ENCODE measurements around the gene PDE11A. TPM values are rescaled to one million over a fixed set of nuclear protein-coding genes. Genes with fewer than 3 reads are reported as not detected.

PDE11A gene
- total RNA-seq, 1 donor from 2014 or later = not detected

DNA sequence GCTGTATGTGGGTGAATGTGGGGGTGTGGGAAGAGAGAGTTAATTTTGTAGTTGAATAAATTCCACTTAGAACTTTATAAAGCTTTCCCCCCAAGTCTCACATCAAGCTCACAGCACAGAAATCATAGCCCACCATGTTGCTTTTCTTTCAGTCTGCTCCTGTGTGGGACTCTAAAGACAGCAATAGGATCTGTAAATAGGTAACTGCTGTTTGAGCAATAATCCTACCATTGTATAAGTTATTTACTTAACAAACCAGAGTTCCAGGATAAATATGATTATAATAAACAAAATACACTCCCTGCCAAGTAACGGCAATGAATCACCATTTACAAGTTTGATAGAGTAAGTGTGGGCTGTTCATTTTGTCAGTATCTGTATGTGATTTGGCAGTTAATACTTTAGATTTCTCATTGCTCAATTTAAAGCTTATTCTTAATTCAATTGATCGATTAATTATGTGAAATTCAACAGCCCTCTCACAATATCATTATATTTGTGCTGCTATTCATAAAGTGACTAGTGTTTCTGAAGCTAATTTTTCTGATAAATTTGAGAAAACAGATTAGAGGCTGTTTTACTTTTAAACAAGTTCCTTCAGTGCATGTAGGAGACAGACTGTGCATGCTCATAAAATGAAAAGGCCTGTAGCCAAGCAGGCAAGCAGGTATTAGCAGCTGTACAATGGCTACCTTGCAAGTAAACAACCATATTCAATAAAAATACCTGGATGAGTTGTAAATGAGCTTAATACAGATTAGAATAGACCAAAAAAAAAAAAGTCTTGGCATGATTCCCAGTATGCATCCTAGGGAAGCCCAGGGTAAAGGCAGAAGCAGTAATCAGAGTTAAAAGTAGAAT is 142.7 kb downstream of the PDE11A start:
- no peak for DNase-seq (ENCODE audit: low read depth in 2 of 2)

DNA sequence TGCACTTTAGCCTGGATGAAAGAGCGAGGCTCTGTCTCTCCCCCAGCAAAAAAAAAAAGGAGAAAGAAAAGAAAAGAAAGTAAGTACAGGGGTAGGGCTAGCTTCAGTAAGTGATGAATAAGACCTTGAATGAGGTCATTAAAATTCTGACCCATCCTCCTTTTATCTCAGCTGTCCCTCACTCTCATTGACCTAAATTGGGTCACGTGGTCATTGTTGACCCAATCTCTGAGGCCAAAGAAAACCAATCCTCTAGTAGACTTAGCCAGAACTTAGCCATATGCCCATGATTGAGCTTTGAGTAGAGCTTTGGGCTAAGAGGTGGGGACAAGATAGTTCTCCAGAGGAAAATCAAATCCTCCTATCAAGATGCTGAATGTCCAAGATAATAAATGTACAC is 149.3 kb downstream of the PDE11A start:
- DNase-seq (ENCODE audit: low read depth in 2 of 2) = no peak

DNA sequence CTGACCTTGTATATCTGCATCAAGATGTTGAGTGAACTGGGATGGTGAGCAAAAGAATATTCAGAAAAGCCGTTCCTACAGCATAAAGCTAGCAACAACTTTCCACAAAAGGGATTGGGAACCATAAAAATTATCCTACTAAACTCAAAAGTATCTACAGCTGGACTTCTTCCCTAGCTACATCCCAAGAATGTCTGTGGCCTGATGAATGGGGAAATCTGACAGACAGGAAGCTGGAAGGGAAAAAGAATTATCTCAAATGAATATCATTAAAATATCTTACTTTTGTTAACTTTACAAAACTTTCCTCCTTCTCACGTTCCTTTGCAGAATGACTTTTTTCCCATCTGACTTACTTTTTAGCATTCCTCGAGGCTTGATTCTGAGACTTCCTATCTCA is 150.9 kb downstream of the PDE11A start:
- no peak for DNase-seq (ENCODE audit: low read depth in 2 of 2)

DNA sequence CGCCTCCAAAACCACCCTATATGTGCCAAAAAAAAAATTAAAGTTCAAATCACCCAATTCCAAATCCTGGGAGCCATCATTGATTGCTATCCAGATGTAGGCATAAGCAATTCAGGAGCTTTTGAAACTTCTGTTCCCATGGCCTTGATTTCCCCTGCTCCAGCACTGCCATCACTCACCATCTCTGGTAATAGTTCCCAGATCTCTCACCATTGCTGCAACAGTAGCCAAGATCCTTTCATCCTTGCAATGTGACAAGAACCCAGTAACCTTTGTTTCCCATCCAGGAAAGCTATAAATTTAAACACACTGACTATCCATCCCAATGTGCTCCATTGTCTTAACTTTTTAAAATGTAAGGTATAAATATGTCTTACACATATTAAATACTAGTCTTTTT is 155.4 kb downstream of the PDE11A start:
- DNase-seq (ENCODE audit: low read depth in 2 of 2) = no peak

DNA sequence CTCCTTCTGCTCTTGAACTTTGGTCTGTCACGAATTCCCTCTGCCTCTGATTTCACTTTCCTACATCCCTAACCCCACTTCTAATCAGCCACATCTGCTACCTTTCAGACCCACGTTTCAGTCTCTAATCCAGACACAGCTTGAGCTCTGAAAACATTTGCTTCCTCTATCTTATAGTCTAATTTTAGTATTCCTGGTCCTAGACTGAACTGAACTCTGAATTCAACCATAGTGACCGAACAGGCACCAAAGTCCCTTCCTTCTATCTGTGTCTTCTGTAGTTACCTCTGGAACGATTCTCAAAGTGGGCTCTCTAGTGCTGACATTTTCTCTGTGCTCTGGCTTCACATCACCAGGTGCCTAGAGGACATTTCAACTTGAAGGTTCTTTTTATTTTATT is 156.2 kb downstream of the PDE11A start:
- no peak for DNase-seq (ENCODE audit: low read depth in 2 of 2)

DNA sequence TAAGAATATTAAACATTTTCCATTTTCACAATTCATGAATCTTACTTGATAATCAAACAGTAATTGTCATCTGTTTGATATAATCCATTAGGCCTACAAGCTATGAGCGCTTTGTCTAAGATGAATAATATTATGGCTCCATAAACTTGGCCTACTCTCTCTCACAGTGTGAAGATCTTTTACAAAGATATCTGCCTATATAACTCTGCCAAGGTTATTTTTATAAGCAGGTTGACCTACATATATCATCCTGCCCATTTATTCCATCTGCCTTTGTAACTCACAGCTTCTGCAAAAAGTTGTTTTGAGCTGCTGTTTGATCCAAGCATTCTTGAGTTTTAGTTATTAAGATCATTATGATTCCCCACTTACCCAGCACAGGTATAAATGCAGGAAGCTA is 158.3 kb downstream of the PDE11A start:
- no peak for DNase-seq (ENCODE audit: low read depth in 2 of 2)

DNA sequence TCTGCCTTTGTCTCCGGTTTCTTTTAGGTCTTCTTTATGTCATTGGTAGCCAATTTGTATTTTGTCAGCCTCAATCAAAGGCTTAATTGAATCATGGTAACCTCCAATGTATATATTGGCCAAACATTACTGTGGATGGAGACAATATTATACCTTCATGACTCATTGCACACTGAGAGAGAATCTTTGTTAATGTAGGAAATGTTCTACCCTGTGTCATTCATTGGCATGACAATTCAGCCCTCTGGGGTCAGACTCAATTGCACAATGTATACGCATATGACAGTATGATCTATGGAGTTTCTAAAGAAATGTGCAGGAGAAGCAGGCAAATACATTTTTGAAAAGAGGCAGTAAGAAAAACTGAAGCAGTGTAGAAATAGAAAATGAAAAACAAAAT is 162.6 kb downstream of the PDE11A start:
- DNase-seq (ENCODE audit: low read depth in 2 of 2) = no peak

DNA sequence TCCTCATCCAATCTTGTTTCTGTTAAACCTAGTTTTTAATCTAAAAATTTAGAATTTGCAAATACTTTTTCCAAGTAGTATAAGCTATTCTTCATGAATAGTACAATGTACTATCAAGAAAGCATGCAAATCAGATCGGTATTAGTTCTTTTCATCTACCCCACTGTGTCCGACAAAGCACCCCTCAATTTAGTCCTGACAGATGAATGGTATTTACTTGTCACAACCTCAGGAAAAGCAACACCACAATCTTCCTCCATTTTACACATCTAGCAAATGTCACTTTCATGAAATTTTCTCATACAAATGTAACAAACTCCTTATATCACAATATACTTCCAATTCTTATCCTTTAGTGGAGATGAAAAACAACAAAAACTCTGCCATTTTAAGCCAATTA is 163.8 kb downstream of the PDE11A start:
- DNase-seq (ENCODE audit: low read depth in 2 of 2) = no peak

DNA sequence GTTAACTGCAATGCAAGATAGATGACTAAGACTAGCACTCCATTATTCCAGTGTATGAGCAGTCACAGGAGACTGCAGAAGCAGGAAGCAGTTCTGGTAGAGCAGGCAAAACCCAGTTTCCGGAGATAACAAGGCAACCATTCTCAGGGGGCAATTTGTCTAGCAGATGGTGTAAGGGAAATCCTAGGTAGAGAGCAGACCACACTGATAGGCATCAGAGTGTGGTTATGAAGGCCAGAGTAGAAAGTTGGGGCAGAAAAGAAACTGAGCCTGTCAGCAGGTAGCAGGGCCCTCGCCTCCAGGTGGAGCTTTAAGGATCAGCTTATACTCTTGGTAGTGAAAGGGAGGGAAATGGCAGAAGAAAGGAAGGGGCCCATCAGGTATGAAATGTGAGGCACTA is 164.4 kb downstream of the PDE11A start:
- DNase-seq (ENCODE audit: low read depth in 2 of 2) = peak in 1 of 2 donors; percentile 2

DNA sequence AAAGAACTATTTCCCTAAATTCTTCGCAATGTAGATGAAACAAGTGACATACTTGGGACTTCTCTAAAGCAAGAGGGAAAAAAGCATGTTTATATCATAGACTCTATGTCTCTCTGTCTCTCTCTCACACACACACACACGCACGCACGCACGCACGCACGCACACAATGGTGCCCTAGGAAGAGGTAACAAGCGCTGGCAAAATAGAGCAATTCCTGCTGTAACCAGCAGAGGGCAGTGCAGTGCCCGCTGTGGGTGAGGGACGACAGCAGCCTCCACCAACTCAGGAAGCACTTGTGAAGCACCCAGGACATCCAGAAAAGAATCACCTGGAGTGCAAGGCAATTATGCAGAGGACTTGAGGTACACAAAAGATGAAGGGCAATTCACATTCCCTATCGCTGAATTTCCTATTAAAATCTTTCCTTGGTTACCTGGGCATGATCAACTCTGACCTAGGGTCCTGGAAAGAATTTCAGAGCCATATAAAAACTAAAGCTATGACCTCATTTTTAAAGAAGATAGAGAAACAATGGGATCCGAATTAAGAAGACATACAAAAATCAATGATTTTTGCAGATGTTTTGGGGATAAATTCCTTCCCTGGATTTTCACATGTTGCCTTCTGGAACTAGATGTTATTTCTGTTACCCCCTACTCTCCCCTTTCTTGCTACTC is 166.4 kb downstream of the PDE11A start:
- DNase-seq (ENCODE audit: low read depth in 2 of 2) = peak; percentile 50 to 67

DNA sequence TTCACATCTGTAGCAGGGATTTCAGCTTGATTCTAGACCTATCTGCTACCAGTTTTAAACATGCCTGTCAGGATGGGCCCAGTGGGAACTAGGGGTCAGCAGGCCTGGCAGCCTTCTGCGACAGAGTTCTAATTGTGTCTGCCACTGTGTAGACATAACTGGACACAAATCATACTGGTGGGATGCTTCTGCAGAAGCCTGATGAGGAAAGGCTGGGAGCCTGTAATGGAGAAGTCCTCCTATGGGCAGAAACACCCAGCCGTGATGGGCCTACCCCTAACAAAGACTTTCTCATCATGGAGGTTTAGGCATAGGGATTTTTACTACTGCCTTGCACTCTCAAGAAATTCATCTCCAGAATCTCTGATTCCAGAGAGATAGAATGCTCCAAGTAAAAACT is 166.9 kb downstream of the PDE11A start:
- no peak for DNase-seq (ENCODE audit: low read depth in 2 of 2)

DNA sequence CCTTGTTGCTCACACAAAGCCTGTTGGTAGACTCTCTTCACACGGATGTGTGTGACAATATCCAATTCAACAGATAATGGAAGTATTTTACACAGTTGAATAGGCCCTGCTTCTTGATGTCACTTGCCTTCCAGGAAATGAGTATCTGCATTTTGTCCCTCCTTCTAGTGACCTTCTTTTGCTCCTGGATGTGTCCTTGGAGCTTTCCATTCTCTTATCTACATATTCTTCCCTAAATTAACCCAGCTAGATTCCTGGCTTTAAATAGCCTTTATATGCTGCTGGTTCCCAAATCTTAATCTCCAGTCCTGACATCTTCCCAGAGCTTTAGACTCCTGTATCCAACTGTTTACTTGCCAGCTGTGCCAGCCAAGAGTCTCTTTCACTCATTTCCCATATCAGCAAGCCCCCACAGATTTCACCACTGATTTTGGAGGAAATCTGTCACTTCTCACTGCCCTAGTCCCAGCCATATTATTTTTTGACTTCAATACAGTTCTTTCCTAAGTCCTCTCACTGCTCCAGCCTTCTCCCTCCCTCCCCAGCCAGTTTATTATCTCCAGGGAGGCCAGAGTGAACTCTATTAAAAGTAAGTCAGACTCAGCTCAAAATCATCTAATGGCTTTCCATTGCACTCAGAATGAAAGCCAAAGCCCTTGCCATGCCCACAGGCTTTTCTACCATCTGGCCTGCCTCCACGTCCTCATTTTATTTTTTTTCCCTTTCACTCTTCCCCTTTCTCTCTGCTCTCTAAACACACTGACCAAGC is 170.0 kb downstream of the PDE11A start:
- DNase-seq (ENCODE audit: low read depth in 2 of 2) = no peak

DNA sequence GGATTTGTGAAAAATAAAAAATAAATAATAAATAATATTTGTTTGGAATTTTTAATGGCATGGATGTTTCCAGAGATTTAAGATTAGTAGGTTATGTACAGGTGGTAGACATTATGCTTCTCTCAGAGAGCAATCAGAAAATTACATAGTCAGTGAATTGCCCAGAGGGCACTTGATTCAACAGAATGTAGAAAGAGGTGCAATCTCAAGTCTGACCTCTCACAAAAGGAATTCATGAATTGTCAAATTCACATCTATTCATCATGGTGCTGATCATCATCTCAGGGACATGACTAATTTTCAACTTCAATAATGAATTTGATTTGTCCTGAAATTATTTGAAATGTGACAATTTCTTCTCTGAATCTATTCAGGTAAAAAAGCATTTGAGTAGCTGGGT is 172.5 kb downstream of the PDE11A start:
- no peak for DNase-seq (ENCODE audit: low read depth in 2 of 2)

DNA sequence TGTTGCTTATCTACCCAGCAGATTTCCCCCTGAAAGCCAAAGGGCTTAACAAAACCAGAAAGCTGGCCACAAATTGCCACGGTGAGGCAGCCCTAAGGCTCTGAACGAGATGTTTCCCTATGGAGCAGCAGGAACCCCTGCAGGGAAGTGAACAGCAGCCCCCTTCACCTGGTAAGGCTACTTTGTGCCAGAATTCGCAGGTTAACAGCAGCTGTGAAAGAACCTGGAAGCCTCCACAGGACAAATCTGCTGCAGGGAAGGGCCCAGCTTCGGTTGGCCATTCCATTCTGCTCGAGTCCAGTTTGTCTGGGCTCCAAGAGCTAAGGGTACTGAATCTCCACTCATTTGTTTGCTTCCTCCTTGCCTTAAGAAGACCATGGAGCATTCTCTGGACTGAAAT is 175.3 kb downstream of the PDE11A start:
- no peak for DNase-seq (ENCODE audit: low read depth in 2 of 2)

DNA sequence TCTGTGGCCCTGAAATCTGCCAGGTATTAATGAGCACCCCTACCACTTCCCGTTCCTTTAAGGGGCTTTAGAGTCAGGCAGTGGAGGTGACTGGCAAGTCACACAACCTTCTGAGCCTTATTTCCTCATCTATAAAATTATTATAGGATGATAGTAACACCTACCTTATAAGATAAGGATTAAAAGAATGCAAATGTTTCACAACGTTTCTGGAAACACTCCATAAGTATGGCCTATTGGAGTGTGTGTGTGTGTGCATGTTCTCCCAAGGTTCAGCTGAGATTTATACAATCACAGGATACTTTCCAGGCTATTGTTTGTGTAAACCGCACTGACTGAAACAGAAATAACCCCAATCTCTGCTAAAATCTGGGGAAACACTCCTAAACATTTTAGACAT is 176.0 kb downstream of the PDE11A start:
- no peak for DNase-seq (ENCODE audit: low read depth in 2 of 2)

DNA sequence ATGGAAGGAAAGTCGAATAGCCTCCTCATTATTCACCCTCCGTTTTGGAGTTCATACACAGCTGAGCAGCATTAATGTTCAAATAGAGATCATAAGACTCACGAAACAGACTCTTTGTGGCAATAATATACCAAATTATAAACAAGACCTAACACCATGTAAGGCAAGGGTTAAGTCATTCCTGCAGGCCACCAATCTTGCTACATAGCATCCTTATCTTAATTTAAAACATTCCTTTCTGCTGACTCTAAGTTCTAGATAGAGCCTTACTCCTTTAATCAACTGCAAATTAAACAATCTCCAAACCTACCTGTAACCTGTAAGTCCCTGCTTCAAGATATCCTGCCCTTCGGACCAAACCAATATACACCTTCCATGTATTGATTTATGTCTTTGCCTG is 178.0 kb downstream of the PDE11A start:
- no peak for DNase-seq (ENCODE audit: low read depth in 2 of 2)

DNA sequence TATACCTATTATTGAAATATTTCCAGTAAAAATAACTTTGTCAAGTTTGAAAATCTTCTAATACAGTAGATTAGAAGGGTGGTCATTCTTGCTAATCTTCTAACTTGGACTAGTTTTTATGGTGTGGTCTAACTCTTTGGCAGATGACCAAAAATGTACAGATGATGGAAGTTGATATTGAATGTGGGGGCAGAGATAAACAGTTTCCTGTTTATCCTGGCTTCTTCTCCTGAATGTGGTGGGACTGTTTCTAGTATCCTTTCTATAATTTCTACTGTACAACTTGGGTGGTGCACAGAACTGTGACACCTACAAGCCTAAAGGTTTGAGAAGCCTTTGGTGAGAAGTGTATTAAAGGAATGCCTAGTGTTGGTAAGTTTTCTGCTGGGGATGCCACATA is 178.7 kb downstream of the PDE11A start:
- peak in 1 of 2 donors; percentile 22 for DNase-seq (ENCODE audit: low read depth in 2 of 2)

DNA sequence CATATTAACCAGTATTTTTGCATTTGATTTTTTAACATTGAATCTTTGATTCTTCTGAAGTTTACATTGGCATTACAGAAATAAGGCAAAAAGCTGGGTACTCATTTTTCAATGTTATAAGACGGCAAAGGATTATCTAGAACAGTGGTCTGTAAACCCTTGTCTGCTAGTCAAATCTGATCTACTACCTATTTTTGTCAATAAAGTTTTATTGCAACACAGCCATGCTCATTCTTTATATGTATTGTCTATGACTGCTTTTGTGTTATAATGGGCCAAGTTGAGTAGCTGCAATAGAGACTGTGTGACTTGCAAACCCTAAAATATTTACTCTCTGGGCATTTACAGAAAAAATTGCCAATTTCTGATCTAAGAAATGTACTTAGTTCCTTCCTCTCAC is 181.0 kb downstream of the PDE11A start:
- DNase-seq (ENCODE audit: low read depth in 2 of 2) = no peak

DNA sequence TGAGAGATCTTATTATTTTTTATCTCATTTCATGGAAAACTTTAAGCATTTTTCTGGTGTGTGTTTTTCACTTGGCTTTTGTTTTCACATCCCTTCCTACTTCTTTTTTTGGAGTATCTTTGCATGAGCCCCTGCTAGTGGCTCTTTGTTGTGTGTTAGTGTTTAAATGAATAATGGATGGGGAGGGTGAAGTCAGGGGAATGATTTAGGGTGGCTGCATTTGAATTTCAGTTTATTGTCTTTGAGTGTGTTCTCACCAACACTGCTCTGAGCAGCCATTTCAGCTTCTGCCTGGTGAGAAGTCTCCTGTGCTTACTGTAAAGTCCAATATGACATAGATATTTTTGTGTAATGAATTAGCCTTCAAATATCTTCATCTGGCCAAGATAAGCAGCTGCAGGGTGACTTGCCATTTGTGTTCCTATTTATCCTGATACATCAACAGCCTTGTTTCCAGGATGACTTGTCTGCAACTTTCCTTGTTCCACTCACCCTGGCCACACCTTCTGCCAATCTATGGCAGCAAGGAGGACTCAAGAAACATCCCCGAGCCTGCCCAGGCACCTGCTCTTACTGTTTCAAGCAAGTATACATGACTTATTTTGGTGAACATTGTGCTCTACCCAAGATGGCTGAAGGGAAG is 182.6 kb downstream of the PDE11A start:
- DNase-seq (ENCODE audit: low read depth in 2 of 2) = no peak

DNA sequence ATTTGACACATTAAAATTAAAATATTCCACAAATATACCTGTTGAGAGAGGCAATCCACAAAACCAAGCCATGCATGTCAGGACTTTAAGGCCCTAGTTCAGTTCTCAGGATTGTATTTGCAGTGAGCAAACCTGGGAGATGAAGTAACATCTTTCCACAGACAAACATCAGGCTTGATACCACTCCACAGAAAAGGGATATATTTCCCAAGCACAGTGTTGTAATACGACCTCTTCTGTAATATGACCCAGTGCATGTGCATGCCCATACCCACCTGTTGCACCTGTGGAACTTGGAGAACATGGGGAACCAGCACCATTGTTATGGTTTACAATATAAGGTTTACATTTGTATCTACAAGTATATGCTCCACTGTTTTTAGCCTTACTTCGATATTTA is 184.0 kb downstream of the PDE11A start:
- DNase-seq (ENCODE audit: low read depth in 2 of 2) = no peak

DNA sequence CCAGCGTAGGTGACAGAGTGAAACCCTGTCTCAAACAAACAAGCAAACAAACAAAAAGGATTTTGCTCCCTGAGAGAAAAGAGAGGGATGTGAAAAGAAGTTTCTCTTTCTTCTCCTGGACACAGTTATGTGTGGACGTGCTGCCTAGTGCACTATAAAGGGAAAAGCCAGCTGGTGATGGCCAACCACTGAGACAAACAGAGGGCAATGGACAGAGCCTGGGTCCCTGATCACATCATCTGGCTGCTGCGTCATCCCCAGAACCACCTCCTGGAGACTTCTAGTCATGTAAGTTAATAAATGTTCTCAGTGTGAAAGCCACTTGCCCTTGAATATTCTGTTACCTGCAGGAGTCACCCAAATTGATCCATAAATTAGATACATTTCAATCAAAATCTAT is 184.9 kb downstream of the PDE11A start:
- DNase-seq (ENCODE audit: low read depth in 2 of 2) = no peak

DNA sequence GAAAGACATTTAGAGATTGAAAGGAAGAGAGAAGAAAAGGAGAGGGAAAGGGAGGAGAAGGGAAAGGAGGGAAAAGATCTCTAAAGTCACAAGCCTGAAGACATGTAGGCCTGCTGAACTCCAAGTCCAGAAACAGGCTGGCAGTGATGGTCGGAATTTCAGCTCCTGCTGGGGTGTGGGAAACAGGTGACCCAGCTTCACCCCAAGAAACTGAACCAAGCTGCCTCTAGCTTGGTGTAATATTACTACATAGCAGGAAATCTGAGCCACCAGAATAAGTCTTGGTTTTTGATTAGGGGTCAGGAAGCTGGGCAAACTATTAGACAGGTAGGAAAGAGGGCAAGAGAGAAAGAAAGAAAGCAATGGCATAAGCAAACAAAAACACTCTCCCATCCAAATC is 185.8 kb downstream of the PDE11A start:
- no peak for DNase-seq (ENCODE audit: low read depth in 2 of 2)

Data from lung microvascular endothelial cell (primary cell).